ENCODE data around the gene NPAS3.

The NPAS3 gene

DNA sequence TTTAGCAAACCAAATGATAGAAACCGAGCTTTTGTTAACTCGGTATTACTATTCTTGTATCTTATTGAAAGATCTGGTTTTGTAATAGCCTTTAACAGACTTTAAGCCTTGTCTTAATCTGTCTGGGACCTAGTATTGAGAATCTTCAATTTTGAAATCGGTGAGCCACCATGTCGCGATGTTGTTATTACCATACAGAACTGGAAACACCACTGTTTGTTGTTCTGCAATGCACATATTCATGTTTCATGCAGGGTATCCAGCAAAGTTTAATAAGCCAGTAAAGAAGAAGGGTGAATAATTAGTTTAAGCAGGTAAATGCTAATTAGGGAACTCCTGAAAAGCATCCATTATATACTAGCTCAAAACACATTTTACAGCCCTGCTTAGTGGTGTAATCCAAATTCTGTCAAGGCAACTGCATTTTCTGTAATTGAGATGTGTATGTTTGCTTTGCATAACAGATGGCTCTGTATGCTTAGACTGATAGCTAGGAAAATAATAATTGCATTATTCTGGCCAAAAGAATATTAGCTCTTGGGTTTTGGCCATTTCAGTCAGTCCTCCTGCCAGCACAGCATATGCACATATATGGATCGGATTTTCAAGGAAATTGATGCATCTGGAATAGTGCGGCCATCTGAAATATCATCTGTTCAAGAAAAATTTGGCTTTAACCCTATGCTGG is 623.0 kb downstream of the NPAS3 start:
- H3K4me3 ChIP-seq (ENCODE audit: low read length): no peak overlapping the region
- no peak overlapping the region for H3K9ac ChIP-seq (ENCODE audit: low read length)
- no peaks in the 10 kb centered on the region for H3K36me3 ChIP-seq (replicated peaks; ENCODE audit: low read depth, low read length)
- no peak overlapping the region for H3K27ac ChIP-seq (ENCODE audit: low read length)
- H3K79me2 ChIP-seq (ENCODE audit: low read length): no peaks in the 10 kb centered on the region
- peaks cover 41% of the 10 kb centered on the region for H3K4me1 ChIP-seq (ENCODE audit: low read length)
- no peak overlapping the region for H3K4me2 ChIP-seq (ENCODE audit: low read length)
- no peaks in the 10 kb centered on the region for H3K9me3 ChIP-seq (ENCODE audit: insufficient read depth, low read length)
- TF ChIP-seq, protein P1, sequence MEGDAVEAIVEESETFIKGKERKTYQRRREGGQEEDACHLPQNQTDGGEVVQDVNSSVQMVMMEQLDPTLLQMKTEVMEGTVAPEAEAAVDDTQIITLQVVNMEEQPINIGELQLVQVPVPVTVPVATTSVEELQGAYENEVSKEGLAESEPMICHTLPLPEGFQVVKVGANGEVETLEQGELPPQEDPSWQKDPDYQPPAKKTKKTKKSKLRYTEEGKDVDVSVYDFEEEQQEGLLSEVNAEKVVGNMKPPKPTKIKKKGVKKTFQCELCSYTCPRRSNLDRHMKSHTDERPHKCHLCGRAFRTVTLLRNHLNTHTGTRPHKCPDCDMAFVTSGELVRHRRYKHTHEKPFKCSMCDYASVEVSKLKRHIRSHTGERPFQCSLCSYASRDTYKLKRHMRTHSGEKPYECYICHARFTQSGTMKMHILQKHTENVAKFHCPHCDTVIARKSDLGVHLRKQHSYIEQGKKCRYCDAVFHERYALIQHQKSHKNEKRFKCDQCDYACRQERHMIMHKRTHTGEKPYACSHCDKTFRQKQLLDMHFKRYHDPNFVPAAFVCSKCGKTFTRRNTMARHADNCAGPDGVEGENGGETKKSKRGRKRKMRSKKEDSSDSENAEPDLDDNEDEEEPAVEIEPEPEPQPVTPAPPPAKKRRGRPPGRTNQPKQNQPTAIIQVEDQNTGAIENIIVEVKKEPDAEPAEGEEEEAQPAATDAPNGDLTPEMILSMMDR (IDR thresholded peaks at IDR 0.05; ENCODE audit: low read depth, low read length): no peak
- TF ChIP-seq EZH2phosphoT487 (IDR thresholded peaks at IDR 0.05; ENCODE audit: low read depth): no peak
- no peaks in the 10 kb centered on the region for H3K27me3 ChIP-seq (ENCODE audit: low read depth, low read length)
- no peak overlapping the region for H2AFZ ChIP-seq (ENCODE audit: low read depth, low read length)
- no peaks in the 10 kb centered on the region for H4K20me1 ChIP-seq (ENCODE audit: insufficient read depth, low read length)

DNA sequence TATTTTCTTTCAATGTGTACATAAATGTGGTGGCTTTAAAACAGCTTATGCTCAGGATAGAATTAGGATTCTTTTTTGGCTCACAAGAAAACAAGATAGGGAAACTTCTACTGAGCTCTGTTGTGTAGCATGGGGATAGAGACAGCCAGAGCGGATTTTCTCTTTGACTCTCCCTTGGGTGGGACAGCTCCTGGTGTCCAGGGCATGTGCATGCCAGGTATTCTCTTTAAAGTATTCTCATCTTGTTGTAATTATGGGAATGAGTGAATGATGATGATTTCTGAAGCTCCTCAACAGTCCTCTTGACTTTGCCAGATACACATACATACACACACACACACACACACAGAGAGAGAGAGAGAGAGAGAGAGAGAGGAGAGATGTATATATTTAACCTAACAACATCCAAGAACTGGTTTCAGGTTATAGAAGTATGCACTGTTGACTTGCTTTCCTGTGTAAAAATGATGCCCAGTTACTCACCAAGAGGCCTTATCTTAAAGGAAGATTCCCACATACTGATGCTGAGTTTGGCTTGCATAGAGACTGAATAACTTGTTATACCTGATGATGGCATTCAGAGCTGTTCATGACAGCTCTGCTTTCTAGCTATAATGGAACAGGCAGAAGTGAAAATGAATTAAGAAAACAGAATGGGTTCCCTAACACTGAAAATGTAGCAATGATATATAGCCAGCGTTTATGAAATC is 624.7 kb downstream of the NPAS3 start:
- Histone ChIP-seq H3K4me2 (ENCODE audit: low read length) (peak overlapping the region; percentile 70), H3K4me3 (ENCODE audit: low read length) (no peak overlapping the region), H3K9me3 (ENCODE audit: insufficient read depth, low read length) (no peaks in the 10 kb centered on the region), H3K27me3 (ENCODE audit: low read depth, low read length) (no peaks in the 10 kb centered on the region), H3K9ac (ENCODE audit: low read length) (no peak overlapping the region), H2AFZ (ENCODE audit: low read depth, low read length) (peak overlapping the region; percentile 1; the same call in 1 of the 2 replicates), H3K79me2 (ENCODE audit: low read length) (no peaks in the 10 kb centered on the region), H3K36me3 (replicated peaks; ENCODE audit: low read depth, low read length) (no peaks in the 10 kb centered on the region), H3K4me1 (ENCODE audit: low read length) (peaks cover 50% of the 10 kb centered on the region), H3K27ac (ENCODE audit: low read length) (peak overlapping the region; percentile 90; the same call in 1 of the 2 replicates), H4K20me1 (ENCODE audit: insufficient read depth, low read length) (no peaks in the 10 kb centered on the region)
- TF ChIP-seq, protein P1 (IDR thresholded peaks at IDR 0.05; ENCODE audit: low read depth, low read length): no peak
- no peak for TF ChIP-seq EZH2phosphoT487 (IDR thresholded peaks at IDR 0.05; ENCODE audit: low read depth)

DNA sequence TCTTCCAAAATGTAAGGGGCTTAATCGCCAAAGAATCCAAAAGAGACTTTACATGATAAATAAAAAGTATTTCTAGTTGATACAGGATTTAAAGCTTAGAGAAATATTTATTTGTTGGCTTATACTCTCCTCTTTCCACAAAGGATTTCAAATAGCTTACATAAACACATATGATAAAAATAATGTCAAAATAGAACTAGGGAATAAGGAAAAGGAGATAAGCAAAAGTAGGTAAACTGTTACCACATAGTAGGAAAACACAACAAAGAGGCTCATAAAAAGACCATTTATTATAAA is 625.2 kb downstream of the NPAS3 start:
- H3K27me3 ChIP-seq (ENCODE audit: low read depth, low read length): no peaks in the 10 kb centered on the region
- no peaks in the 10 kb centered on the region for H3K9me3 ChIP-seq (ENCODE audit: insufficient read depth, low read length)
- no peaks in the 10 kb centered on the region for H3K36me3 ChIP-seq (replicated peaks; ENCODE audit: low read depth, low read length)
- H3K4me1 ChIP-seq (ENCODE audit: low read length): peaks cover 54% of the 10 kb centered on the region
- H3K4me3 ChIP-seq (ENCODE audit: low read length): 0 out of 2 replicates have a peak overlapping the region, but pooled peaks have one; percentile 39
- no peak for TF ChIP-seq EZH2phosphoT487 (IDR thresholded peaks at IDR 0.05; ENCODE audit: low read depth)
- TF ChIP-seq, protein P1 (IDR thresholded peaks at IDR 0.05; ENCODE audit: low read depth, low read length): no peak
- no peaks in the 10 kb centered on the region for H3K79me2 ChIP-seq (ENCODE audit: low read length)
- H3K9ac ChIP-seq (ENCODE audit: low read length): no peak overlapping the region
- 0 out of 2 replicates have a peak overlapping the region, but pooled peaks have one; percentile 1 for H2AFZ ChIP-seq (ENCODE audit: low read depth, low read length)
- no peaks in the 10 kb centered on the region for H4K20me1 ChIP-seq (ENCODE audit: insufficient read depth, low read length)
- H3K27ac ChIP-seq (ENCODE audit: low read length): peak overlapping the region; percentile 90
- H3K4me2 ChIP-seq (ENCODE audit: low read length): peak overlapping the region; percentile 70

All from OCI-LY3 (cell line).